Measurements from ENCODE around the gene RNPS1.

DNA sequence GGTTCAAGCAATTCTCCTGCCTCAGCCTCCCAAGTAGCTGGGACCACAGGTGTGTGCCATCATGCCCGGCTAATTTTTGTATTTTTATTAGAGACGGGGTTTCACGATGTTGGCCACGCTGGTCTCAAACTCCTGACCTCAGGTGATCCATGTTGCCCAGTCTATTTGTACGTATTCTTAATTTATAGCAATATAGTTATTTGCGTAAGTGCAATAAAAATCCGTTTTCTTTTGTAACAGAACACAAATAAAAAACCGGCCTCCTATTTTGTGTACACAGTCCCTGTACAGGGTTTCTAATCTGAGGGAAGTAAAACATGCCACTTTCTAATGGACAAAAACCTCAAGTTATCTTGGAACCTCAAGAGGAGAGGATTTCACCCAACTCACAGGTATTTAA lies 7.7 kb downstream of the RNPS1 start:
- TF ChIP-seq EZH2 (IDR thresholded peaks at IDR 0.05; ENCODE audit: borderline replicate concordance, low read length): no peak
- TF ChIP-seq, protein P1, sequence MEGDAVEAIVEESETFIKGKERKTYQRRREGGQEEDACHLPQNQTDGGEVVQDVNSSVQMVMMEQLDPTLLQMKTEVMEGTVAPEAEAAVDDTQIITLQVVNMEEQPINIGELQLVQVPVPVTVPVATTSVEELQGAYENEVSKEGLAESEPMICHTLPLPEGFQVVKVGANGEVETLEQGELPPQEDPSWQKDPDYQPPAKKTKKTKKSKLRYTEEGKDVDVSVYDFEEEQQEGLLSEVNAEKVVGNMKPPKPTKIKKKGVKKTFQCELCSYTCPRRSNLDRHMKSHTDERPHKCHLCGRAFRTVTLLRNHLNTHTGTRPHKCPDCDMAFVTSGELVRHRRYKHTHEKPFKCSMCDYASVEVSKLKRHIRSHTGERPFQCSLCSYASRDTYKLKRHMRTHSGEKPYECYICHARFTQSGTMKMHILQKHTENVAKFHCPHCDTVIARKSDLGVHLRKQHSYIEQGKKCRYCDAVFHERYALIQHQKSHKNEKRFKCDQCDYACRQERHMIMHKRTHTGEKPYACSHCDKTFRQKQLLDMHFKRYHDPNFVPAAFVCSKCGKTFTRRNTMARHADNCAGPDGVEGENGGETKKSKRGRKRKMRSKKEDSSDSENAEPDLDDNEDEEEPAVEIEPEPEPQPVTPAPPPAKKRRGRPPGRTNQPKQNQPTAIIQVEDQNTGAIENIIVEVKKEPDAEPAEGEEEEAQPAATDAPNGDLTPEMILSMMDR (conservative IDR thresholded peaks at IDR 0.05 in 1 of 2, IDR thresholded peaks at IDR 0.05 in 1 of 2; ENCODE audit: extremely low read depth in 1 of 2, insufficient read depth in 1 of 2, low read depth in 1 of 2, low read length in 2 of 2): no peak

Measured in mammary epithelial cell (primary cell).